ENCODE measurements around the gene CDH12. TPM values are rescaled to one million over a fixed set of nuclear protein-coding genes. Genes with fewer than 3 reads are reported as not detected.

The CDH12 gene
- total and polyA plus RNA-seq, 4 donors: 0.02 to 0.33 (median 0.17) TPM; not detected in 1

- no peak for DNase-seq (ENCODE audit: low spot score)
- Histone ChIP-seq H3K4me1 (ENCODE audit: control insufficient read depth in 4 of 4, insufficient read depth in 4 of 4, low read length in 3 of 4) (no peaks in the 10 kb centered on the region), H3K9me3 (ENCODE audit: control insufficient read depth in 4 of 4, low read length in 3 of 4) (peaks cover 0 to 10% (median 2%) of the 10 kb centered on the region in 4 donors), H3K9ac (ENCODE audit: low read depth in 1 of 2, low read length in 2 of 2) (no peak overlapping the region), H3K36me3 (ENCODE audit: control insufficient read depth in 4 of 4, insufficient read depth in 3 of 4, low read depth in 1 of 4, low read length in 3 of 4) (no peaks in the 10 kb centered on the region), H3K4me3 (ENCODE audit: low read depth in 1 of 3, low read length in 3 of 3) (no peak overlapping the region), H3K27ac (ENCODE audit: low read depth in 1 of 2, low read length in 2 of 2) (no peak overlapping the region), H3K27me3 (ENCODE audit: control insufficient read depth in 4 of 4, insufficient read depth in 4 of 4, low read length in 3 of 4) (no peaks in the 10 kb centered on the region)
- no peak for TF ChIP-seq RAD21 (IDR thresholded peaks at IDR 0.05)
- 70% methylated on average over 3 of the region's 3 CpGs for WGBS
Observed at GRCh38 chr5:22719842-22720241, 133.3 kb downstream of the CDH12 start.

- no peaks in the 10 kb centered on the region for H3K36me3 ChIP-seq (ENCODE audit: control insufficient read depth in 4 of 4, insufficient read depth in 3 of 4, low read depth in 1 of 4, low read length in 3 of 4)
- H3K9ac ChIP-seq (ENCODE audit: low read depth in 1 of 2, low read length in 2 of 2): no peak overlapping the region
- H3K27me3 ChIP-seq (ENCODE audit: control insufficient read depth in 4 of 4, insufficient read depth in 4 of 4, low read length in 3 of 4): no peaks in the 10 kb centered on the region
- 35% methylated on average over 2 of the region's 2 CpGs for WGBS
- H3K4me1 ChIP-seq (ENCODE audit: control insufficient read depth in 4 of 4, insufficient read depth in 4 of 4, low read length in 3 of 4): no peaks in the 10 kb centered on the region
- H3K4me3 ChIP-seq (ENCODE audit: low read depth in 1 of 3, low read length in 3 of 3): no peak overlapping the region
- no peak for TF ChIP-seq RXRA (IDR thresholded peaks at IDR 0.05)
- no peak for TF ChIP-seq JUND (IDR thresholded peaks at IDR 0.05)
- no peak for TF ChIP-seq SP1 (IDR thresholded peaks at IDR 0.05)
- no peak for TF ChIP-seq REST (IDR thresholded peaks at IDR 0.05)
- TF ChIP-seq YY1 (IDR thresholded peaks at IDR 0.05): no peak
- no peak for TF ChIP-seq GABPA (IDR thresholded peaks at IDR 0.05 in 1 of 2, conservative IDR thresholded peaks at IDR 0.05 in 1 of 2)
- TF ChIP-seq HNF4G (IDR thresholded peaks at IDR 0.05): no peak
- no peak for TF ChIP-seq ATF3 (IDR thresholded peaks at IDR 0.05)
- TF ChIP-seq HNF4A (conservative IDR thresholded peaks at IDR 0.05): no peak
- no peak for TF ChIP-seq RAD21 (IDR thresholded peaks at IDR 0.05)
- no peak for TF ChIP-seq EGR1 (IDR thresholded peaks at IDR 0.05; ENCODE audit: low read depth in 2 of 2)
- TF ChIP-seq ZBTB33 (IDR thresholded peaks at IDR 0.05): no peak
- no peak for TF ChIP-seq TAF1 (conservative IDR thresholded peaks at IDR 0.05)
- no peak for TF ChIP-seq CTCF (IDR thresholded peaks at IDR 0.05; ENCODE audit: low read depth, low read length, missing input control)
- TF ChIP-seq NR2F2 (IDR thresholded peaks at IDR 0.05): no peak
- no peak for TF ChIP-seq FOXA1 (IDR thresholded peaks at IDR 0.05)
- TF ChIP-seq FOXA2 (IDR thresholded peaks at IDR 0.05): no peak
- no peaks in the 10 kb centered on the region for H3K9me3 ChIP-seq (ENCODE audit: control insufficient read depth in 4 of 4, low read length in 3 of 4)
- no peak overlapping the region for H3K27ac ChIP-seq (ENCODE audit: low read depth in 1 of 2, low read length in 2 of 2)
- DNase-seq (ENCODE audit: low spot score): no peak
Observed at GRCh38 chr5:22710660-22711059, 142.5 kb downstream of the CDH12 start.
